ENCODE measurements around the gene NID1.

The NID1 gene

DNA sequence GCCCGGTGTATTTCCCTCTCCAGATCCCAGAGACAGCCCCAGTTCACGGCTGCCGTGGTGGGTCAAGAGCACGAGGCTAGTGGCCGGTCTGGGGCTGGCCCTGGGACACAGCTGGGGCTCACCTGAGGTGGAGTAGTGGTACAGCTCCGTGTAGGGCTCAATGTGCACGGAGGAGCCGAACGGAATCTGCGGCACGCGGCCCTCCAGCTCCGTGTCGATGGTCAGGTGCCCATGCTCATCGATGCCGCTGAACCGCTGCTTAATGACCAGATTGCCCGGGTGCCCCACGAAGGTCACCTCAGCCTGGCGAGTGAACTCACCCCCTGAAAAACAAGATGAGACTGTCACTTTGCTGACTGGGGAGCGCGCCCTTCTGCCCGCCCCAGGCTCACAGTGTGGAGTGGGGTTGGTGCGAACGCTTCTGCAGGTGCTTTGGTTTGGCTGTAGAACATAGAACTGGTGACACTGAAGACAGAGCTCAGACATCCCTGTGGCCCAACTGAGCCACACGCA, 35.4 kb downstream of the NID1 start:
- DNase-seq (ENCODE audit: low read depth): no peak
- H3K4me3 ChIP-seq (ENCODE audit: low read depth, low read length): no peak overlapping the region
- TF ChIP-seq, protein P1, sequence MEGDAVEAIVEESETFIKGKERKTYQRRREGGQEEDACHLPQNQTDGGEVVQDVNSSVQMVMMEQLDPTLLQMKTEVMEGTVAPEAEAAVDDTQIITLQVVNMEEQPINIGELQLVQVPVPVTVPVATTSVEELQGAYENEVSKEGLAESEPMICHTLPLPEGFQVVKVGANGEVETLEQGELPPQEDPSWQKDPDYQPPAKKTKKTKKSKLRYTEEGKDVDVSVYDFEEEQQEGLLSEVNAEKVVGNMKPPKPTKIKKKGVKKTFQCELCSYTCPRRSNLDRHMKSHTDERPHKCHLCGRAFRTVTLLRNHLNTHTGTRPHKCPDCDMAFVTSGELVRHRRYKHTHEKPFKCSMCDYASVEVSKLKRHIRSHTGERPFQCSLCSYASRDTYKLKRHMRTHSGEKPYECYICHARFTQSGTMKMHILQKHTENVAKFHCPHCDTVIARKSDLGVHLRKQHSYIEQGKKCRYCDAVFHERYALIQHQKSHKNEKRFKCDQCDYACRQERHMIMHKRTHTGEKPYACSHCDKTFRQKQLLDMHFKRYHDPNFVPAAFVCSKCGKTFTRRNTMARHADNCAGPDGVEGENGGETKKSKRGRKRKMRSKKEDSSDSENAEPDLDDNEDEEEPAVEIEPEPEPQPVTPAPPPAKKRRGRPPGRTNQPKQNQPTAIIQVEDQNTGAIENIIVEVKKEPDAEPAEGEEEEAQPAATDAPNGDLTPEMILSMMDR (IDR thresholded peaks at IDR 0.05; ENCODE audit: insufficient read depth, low read depth, low read length, missing control alignments): no peak

GRCh38 chr1:236027104-236027503, 37.8 kb downstream of the NID1 start:
- H3K4me3 ChIP-seq (ENCODE audit: low read depth, low read length): no peak overlapping the region
- TF ChIP-seq, protein P1 (IDR thresholded peaks at IDR 0.05; ENCODE audit: insufficient read depth, low read depth, low read length, missing control alignments): no peak
- DNase-seq (ENCODE audit: low read depth): no peak

GRCh38 chr1:236025836-236026235, 39.1 kb downstream of the NID1 start:
- DNase-seq (ENCODE audit: low read depth): no peak
- no peak overlapping the region for H3K4me3 ChIP-seq (ENCODE audit: low read depth, low read length)
- TF ChIP-seq, protein P1 (IDR thresholded peaks at IDR 0.05; ENCODE audit: insufficient read depth, low read depth, low read length, missing control alignments): no peak

- H3K4me3 ChIP-seq (ENCODE audit: low read depth, low read length): no peak overlapping the region
- TF ChIP-seq, protein P1 (IDR thresholded peaks at IDR 0.05; ENCODE audit: insufficient read depth, low read depth, low read length, missing control alignments): no peak
- no peak for DNase-seq (ENCODE audit: low read depth)
These were observed 40.2 kb downstream of the NID1 start for GRCh38 chr1:236024641-236025040.

- no peak for DNase-seq (ENCODE audit: low read depth)
- TF ChIP-seq, protein P1 (IDR thresholded peaks at IDR 0.05; ENCODE audit: insufficient read depth, low read depth, low read length, missing control alignments): no peak
- no peak overlapping the region for H3K4me3 ChIP-seq (ENCODE audit: low read depth, low read length)
These were observed 40.8 kb downstream of the NID1 start for GRCh38 chr1:236023926-236024565.

- H3K4me3 ChIP-seq (ENCODE audit: low read depth, low read length): no peak overlapping the region
- TF ChIP-seq, protein P1 (IDR thresholded peaks at IDR 0.05; ENCODE audit: insufficient read depth, low read depth, low read length, missing control alignments): no peak
- no peak for DNase-seq (ENCODE audit: low read depth)
These were observed 43.3 kb downstream of the NID1 start for GRCh38 chr1:236021424-236022135.

Measured in GM12865 (cell line).